ENCODE data around the gene SLC25A45. TPM values are rescaled to one million over a fixed set of nuclear protein-coding genes. Genes with fewer than 3 reads are reported as not detected.

The SLC25A45 gene
- total RNA-seq, 1 experiment from 2014 or later: 3.9 TPM

DNA sequence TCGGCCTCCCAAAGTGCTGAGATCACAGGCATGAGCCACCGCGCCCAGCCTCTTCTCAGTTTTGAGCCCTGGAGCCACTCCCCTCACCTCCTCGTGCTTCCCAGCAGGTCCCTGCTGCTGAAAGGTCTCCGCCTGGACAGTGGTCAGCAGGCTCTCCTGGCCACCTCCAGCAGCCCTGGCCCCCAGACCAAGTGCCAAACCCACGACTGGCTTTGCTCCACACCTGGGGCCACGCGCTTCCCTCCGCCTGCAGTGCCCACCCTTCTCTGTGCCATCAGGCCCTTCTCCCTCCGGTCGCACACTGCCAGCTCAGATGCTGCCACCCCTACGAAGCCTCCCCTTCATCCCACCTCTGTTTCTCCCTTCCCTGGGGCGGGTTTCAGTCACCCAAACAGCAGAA, 16.8 kb upstream of the SLC25A45 start:
- Mint-ChIP-seq H3K9me3 (ENCODE audit: unreplicated experiment) (no peaks in the 10 kb centered on the region), H3K27ac (ENCODE audit: low read depth, unreplicated experiment) (no peak overlapping the region), H3K4me1 (ENCODE audit: insufficient read depth, unreplicated experiment) (no peaks in the 10 kb centered on the region), H3K27me3 (ENCODE audit: insufficient read depth, unreplicated experiment) (no peaks in the 10 kb centered on the region), H3K36me3 (ENCODE audit: insufficient read depth, unreplicated experiment) (peaks cover 69% of the 10 kb centered on the region), H3K4me3 (ENCODE audit: unreplicated experiment) (no peak overlapping the region)
- BruUV-seq (replicated peaks): no TSS peak
- POLR2A ChIA-PET: interaction anchor here (0.8 to 1.5 kb wide), 2 partner anchors 8 to 10 kb away, joined by 3 read pairs; no protein-coding TSS in a partner anchor
- TF ChIP-seq, protein P1, sequence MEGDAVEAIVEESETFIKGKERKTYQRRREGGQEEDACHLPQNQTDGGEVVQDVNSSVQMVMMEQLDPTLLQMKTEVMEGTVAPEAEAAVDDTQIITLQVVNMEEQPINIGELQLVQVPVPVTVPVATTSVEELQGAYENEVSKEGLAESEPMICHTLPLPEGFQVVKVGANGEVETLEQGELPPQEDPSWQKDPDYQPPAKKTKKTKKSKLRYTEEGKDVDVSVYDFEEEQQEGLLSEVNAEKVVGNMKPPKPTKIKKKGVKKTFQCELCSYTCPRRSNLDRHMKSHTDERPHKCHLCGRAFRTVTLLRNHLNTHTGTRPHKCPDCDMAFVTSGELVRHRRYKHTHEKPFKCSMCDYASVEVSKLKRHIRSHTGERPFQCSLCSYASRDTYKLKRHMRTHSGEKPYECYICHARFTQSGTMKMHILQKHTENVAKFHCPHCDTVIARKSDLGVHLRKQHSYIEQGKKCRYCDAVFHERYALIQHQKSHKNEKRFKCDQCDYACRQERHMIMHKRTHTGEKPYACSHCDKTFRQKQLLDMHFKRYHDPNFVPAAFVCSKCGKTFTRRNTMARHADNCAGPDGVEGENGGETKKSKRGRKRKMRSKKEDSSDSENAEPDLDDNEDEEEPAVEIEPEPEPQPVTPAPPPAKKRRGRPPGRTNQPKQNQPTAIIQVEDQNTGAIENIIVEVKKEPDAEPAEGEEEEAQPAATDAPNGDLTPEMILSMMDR (IDR thresholded peaks at IDR 0.05; ENCODE audit: unreplicated experiment): no peak
- intact Hi-C loops (cut with micrococcal nuclease): no loop called here
- CTCF ChIA-PET: interaction anchor here (0.7 to 1.1 kb wide), 3 partner anchors 12 to 106 kb away, joined by 3 to 4 read pairs (median 3); no protein-coding TSS in a partner anchor
- DNase-seq (ENCODE audit: unreplicated experiment): no peak

DNA sequence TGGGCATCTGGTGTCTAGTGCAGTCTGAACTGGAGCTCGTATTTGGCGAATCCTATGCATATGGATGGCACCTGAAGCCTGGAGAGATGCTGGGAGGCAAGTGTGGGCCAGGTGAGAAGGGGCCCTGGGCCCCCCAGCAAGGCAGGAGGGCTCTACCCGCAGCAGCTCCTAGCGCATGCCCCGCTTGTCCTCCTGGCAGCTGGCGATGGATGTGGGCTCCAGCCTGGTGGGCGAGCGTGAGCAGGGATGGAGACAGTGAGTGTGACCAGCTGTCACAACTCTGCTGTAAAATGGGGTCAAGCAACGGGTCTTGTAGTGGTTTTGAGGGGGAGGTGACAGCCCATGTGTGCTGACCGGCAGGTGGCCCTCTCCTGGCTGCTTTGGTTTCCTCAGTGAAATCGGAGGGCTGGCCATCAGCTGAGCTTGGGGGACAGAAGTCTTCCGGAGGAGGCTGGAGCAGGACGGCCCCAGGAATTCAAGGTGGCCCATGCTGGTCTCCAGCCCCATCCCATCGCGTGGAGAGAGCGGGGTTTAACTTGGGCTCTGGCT, 16.0 kb upstream of the SLC25A45 start:
- H3K9me3 Mint-ChIP-seq (ENCODE audit: unreplicated experiment): no peaks in the 10 kb centered on the region
- ChIA-PET POLR2A (interaction anchor here (0.6 to 1.5 kb wide), 3 partner anchors 8 to 21 kb away, joined by 3 to 4 read pairs (median 3); no protein-coding TSS in a partner anchor), CTCF (interaction anchor here (0.9 to 1.5 kb wide), 2 partner anchors 10 to 17 kb away, joined by 3 to 6 read pairs; no protein-coding TSS in a partner anchor)
- no peak for DNase-seq (ENCODE audit: unreplicated experiment)
- H3K27ac Mint-ChIP-seq (ENCODE audit: low read depth, unreplicated experiment): peak overlapping the region; percentile 51
- no peaks in the 10 kb centered on the region for H3K27me3 Mint-ChIP-seq (ENCODE audit: insufficient read depth, unreplicated experiment)
- TF ChIP-seq, protein P1 (IDR thresholded peaks at IDR 0.05; ENCODE audit: unreplicated experiment): no peak
- no peaks in the 10 kb centered on the region for H3K4me1 Mint-ChIP-seq (ENCODE audit: insufficient read depth, unreplicated experiment)
- no TSS peak for BruUV-seq (replicated peaks)
- no peak overlapping the region for H3K4me3 Mint-ChIP-seq (ENCODE audit: unreplicated experiment)
- H3K36me3 Mint-ChIP-seq (ENCODE audit: insufficient read depth, unreplicated experiment): peaks cover 69% of the 10 kb centered on the region
- intact Hi-C loops (cut with micrococcal nuclease): no loop called here

DNA sequence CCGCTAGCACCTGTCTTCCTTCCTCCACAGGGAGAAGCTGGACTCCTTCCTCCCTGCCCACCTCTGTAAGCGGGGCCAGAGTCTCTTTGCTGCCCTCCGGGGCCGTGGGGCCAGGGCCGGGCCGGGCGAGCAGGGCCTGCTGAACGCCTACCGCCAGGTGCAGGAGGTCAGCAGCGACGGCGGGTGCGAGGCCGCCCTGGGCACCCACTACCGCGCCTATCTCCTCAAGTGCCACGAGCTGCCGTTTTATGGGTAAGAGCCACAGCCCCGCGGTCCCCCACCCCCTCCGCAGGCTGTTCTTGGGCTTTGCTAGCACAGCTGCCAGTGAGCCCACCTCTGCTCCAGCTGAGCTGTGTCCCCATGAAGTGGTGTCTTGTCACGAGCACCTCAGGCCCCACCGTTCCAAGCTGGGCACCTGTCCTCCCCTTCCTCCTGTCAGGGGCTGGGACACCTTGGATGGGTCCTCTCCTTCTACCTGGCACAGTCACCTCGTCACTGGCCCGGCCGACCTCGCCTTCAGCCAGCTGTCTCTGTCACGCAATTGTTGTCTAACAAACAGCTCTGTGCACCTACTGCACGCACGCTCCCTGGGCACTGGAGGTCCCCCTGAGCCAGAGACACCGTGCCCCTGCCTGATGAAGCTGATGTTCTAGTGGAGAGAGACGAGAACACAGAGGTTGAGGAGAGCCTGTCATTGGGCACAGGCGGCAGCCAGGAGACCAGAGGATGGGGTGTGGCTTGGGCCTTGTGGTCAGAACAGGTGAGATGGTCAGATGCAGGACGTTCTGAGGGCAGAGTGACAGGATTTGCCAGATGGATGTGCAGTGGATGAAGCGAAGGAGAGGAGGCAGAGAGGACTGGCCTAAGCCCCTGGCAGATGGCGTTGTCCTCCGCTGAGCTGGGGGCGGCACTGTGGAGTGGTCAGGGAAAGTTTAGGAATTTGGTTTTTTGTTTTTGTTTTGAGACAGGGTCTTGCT, 14.6 kb upstream of the SLC25A45 start:
- no peak overlapping the region for H3K4me3 Mint-ChIP-seq (ENCODE audit: unreplicated experiment)
- no peaks in the 10 kb centered on the region for H3K4me1 Mint-ChIP-seq (ENCODE audit: insufficient read depth, unreplicated experiment)
- TF ChIP-seq, protein P1 (IDR thresholded peaks at IDR 0.05; ENCODE audit: unreplicated experiment): no peak
- ChIA-PET POLR2A (interaction anchor here (0.5 to 0.7 kb wide), 2 partner anchors 21 to 113 kb away, joined by 3 to 4 read pairs; no protein-coding TSS in a partner anchor), CTCF (interaction anchor here (0.6 to 1.5 kb wide), 5 partner anchors 9 to 996 kb away, joined by 3 to 6 read pairs (median 3); no protein-coding TSS in a partner anchor)
- no peak for DNase-seq (ENCODE audit: unreplicated experiment)
- intact Hi-C loops (cut with micrococcal nuclease): no loop called here
- peaks cover 62% of the 10 kb centered on the region for H3K36me3 Mint-ChIP-seq (ENCODE audit: insufficient read depth, unreplicated experiment)
- BruUV-seq (replicated peaks): no TSS peak
- H3K9me3 Mint-ChIP-seq (ENCODE audit: unreplicated experiment): no peaks in the 10 kb centered on the region
- H3K27me3 Mint-ChIP-seq (ENCODE audit: insufficient read depth, unreplicated experiment): no peaks in the 10 kb centered on the region
- no peak overlapping the region for H3K27ac Mint-ChIP-seq (ENCODE audit: low read depth, unreplicated experiment)
